Osteocyte (in vitro differentiated cells): Measurements from ENCODE around the gene BRDT. TPM values are rescaled to one million over a fixed set of nuclear protein-coding genes. Genes with fewer than 3 reads are reported as not detected.
"Not testable (repeated sequence)": the region's sequence is repeated elsewhere in the genome, so short reads cannot be mapped to it uniquely, and the experiment has no call there.

Experiments
- DNase-seq: peaks from one replicate; pipeline ENCODE4 v3.0.0; 2021; ENCODE audit warnings: mixed read lengths; ENCODE audit not compliant: unreplicated experiment; ENCODE audit errors: extremely low spot score
- H3K27ac Mint-ChIP-seq: one replicate; pipeline ENCODE4 v1.8.0; 2021; ENCODE audit warnings: mild to moderate bottlenecking, mixed read lengths; ENCODE audit not compliant: unreplicated experiment
- H3K27me3 Mint-ChIP-seq: one replicate; pipeline ENCODE4 v1.8.0; 2021; ENCODE audit warnings: mixed read lengths; ENCODE audit not compliant: unreplicated experiment
- H3K36me3 Mint-ChIP-seq: one replicate; pipeline ENCODE4 v1.8.0; 2021; ENCODE audit warnings: mixed read lengths; ENCODE audit not compliant: unreplicated experiment
- H3K4me1 Mint-ChIP-seq: one replicate; pipeline ENCODE4 v1.8.0; 2021; ENCODE audit warnings: mixed read lengths; ENCODE audit not compliant: unreplicated experiment
- H3K4me3 Mint-ChIP-seq: one replicate; pipeline ENCODE4 v1.8.0; 2021; ENCODE audit warnings: mild to moderate bottlenecking, moderate library complexity, mixed read lengths; ENCODE audit not compliant: unreplicated experiment
- H3K9me3 Mint-ChIP-seq: one replicate; pipeline ENCODE4 v1.8.0; 2021; ENCODE audit warnings: mixed read lengths; ENCODE audit not compliant: unreplicated experiment
- total RNA-seq: library from RNA; stranded (reverse); gene quantifications from 2 replicates; pipeline ENCODE4 v1.2.1, GENCODE V29; 2021
- TF ChIP-seq, protein P1 (sequence below): fragments of 200-600 bp; sonication (generic); IDR thresholded peaks from 2 replicates; pipeline ENCODE4 v1.5.0; 2021; ENCODE audit warnings: antibody characterized with exemption, mild to moderate bottlenecking, moderate library complexity

Gene BRDT
- total RNA-seq, 1 donor from 2014 or later: not detected

DNA sequence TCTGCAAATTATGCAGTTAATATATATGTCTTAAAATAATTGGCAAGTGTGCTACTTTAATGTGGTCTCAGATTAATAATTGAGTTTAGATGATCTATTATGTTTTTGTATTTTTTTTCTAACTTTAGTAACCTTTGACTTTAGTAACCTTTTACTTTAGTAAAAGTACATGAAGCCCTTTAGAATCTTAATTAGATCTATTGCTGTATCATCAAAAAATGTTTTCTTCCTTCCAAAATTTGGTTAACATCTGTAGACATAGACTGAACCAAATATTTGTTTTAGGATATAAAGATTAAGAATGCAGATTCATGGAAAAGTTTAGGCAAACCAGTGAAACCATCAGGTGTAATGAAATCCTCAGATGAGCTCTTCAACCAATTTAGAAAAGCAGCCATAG is 54.9 kb downstream of the BRDT start:
- TF ChIP-seq, protein P1, sequence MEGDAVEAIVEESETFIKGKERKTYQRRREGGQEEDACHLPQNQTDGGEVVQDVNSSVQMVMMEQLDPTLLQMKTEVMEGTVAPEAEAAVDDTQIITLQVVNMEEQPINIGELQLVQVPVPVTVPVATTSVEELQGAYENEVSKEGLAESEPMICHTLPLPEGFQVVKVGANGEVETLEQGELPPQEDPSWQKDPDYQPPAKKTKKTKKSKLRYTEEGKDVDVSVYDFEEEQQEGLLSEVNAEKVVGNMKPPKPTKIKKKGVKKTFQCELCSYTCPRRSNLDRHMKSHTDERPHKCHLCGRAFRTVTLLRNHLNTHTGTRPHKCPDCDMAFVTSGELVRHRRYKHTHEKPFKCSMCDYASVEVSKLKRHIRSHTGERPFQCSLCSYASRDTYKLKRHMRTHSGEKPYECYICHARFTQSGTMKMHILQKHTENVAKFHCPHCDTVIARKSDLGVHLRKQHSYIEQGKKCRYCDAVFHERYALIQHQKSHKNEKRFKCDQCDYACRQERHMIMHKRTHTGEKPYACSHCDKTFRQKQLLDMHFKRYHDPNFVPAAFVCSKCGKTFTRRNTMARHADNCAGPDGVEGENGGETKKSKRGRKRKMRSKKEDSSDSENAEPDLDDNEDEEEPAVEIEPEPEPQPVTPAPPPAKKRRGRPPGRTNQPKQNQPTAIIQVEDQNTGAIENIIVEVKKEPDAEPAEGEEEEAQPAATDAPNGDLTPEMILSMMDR: no peak
- H3K9me3 Mint-ChIP-seq: no peaks in the 10 kb centered on the region
- H3K27ac Mint-ChIP-seq: no peak overlapping the region
- peaks cover 34% of the 10 kb centered on the region for H3K27me3 Mint-ChIP-seq
- H3K4me1 Mint-ChIP-seq: no peaks in the 10 kb centered on the region
- no peaks in the 10 kb centered on the region for H3K36me3 Mint-ChIP-seq
- DNase-seq: no peak
- H3K4me3 Mint-ChIP-seq: no peak overlapping the region

DNA sequence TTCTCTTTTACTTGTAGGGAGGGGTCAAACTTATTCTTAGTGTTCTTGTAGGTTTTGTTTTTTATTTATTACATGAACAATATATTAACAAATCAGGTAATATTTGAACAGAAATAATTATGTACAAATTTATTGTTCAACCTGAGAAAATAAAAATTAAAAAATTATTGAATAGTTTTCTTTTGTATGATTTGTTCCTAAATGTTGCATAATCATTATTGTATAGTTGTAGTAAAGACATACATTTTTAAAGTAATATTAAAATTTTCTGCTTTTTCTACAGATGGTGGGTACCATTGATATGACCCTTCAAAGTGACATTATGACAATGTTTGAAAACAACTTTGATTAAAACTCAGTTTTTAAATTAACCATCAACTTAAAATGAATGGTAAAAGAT is 64.7 kb downstream of the BRDT start:
- Mint-ChIP-seq H3K27me3 (peaks cover 17% of the 10 kb centered on the region), H3K9me3 (no peaks in the 10 kb centered on the region), H3K4me1 (no peaks in the 10 kb centered on the region), H3K36me3 (no peaks in the 10 kb centered on the region), H3K4me3 (no peak overlapping the region), H3K27ac (no peak overlapping the region)
- TF ChIP-seq, protein P1: no peak
- DNase-seq: no peak

DNA sequence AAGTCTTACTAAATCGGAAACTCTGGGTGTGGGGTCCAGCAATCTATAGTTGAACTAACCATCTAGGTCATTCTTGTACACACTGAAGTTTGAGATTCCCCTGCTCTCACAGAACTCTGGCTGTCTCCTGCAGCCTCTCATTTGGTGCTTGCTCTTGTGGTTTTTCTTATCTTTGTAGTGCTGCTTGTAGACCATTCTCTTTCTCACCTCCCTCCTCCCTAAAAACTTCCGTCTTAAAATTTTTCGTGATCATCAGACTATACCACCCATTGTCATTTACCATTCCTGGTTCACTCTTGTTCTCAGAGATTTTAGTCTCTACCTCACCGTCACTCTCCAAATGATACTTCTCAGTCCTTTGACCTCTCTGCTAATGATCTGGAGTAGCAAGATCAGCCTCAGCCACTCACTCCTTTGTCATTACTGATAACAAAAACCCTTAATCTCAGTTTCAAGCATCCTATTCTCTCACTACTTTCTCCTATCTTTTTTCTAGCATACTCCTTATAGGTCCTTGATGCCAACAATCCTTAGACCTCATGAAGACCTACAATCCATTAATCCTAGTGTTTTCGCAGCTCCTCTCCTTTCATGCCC is 67.6 kb downstream of the BRDT start:
- Mint-ChIP-seq H3K4me1 (no peaks in the 10 kb centered on the region), H3K27ac (no peak overlapping the region), H3K9me3 (no peaks in the 10 kb centered on the region), H3K27me3 (peaks cover 18% of the 10 kb centered on the region), H3K4me3 (no peak overlapping the region), H3K36me3 (no peaks in the 10 kb centered on the region)
- TF ChIP-seq, protein P1: no peak
- no peak for DNase-seq

DNA sequence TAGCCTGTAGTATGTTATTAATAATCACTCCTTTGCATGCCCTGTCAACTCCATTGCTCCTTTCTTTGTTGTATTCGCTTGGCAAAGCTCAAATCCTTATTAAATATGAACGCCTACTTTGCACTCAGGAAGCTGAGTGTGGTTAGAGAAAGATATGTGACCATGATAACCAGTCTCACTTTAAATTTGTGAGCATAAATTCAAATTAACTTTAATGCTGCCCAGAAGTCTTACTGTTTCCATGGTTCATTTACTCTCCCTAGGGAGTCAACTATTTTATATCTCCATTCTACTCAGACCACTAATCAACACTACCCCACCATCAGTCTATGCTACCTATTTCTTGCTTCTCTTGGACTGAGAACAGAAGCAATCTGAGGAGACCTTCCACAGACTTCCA is 68.5 kb downstream of the BRDT start:
- H3K36me3 Mint-ChIP-seq: no peaks in the 10 kb centered on the region
- peaks cover 18% of the 10 kb centered on the region for H3K27me3 Mint-ChIP-seq
- H3K9me3 Mint-ChIP-seq: no peaks in the 10 kb centered on the region
- H3K4me1 Mint-ChIP-seq: no peaks in the 10 kb centered on the region
- no peak for DNase-seq
- H3K4me3 Mint-ChIP-seq: no peak overlapping the region
- H3K27ac Mint-ChIP-seq: no peak overlapping the region
- TF ChIP-seq, protein P1: no peak

DNA sequence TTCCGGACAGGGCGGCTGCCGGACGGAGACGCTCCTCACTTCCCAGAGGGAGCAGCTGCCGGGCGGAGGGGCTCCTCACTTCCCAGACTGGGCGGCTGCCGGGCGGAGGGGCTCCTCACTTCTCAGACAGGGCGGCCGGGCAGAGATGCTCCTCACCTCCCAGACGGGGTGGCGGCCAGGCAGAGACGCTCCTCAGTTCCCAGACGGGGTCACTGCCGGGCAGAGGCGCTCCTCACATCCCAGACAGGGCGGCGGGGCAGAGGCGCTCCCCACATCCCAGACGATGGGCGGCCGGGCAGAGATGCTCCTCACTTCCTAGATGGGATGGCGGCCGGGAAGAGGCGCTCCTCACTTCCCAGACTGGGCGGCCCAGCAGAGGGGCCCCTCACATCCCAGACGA is 76.8 kb downstream of the BRDT start:
- not testable (repeated sequence) for H3K36me3 Mint-ChIP-seq, DNase-seq, H3K9me3 Mint-ChIP-seq, H3K27ac Mint-ChIP-seq, H3K27me3 Mint-ChIP-seq, H3K4me3 Mint-ChIP-seq, H3K4me1 Mint-ChIP-seq

DNA sequence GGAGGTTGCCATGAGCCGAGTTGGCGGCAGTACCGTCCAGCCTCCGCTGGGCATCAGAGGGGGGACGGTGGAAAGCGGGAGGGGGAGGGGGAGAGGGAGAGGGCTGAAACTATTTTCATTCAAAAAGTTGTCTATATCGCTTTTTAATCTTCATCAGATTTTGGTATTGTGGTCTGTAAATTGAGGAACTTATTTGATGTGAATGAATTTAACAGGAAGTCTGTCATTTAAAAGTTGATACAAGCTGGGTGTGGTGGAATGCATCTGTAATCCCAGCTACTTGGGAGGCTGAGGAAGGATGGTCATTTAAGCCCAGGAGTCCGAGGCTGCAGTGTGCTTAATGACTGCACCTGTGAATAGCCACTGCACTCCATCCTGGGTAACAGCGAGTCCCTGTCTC is 77.6 kb downstream of the BRDT start:
- peaks cover 5% of the 10 kb centered on the region for H3K27me3 Mint-ChIP-seq
- DNase-seq: no peak
- no peak overlapping the region for H3K27ac Mint-ChIP-seq
- peaks cover 3% of the 10 kb centered on the region for H3K4me1 Mint-ChIP-seq
- TF ChIP-seq, protein P1: no peak
- peaks cover 5% of the 10 kb centered on the region for H3K9me3 Mint-ChIP-seq
- H3K36me3 Mint-ChIP-seq: no peaks in the 10 kb centered on the region
- no peak overlapping the region for H3K4me3 Mint-ChIP-seq
